Measurements from ENCODE around the gene FAT1.

FAT1 gene

GRCh38 chr4:186701273-186701672, 22.4 kb downstream of the FAT1 start:
- Histone ChIP-seq H3K27me3 (ENCODE audit: control insufficient read depth, low read length) (no peaks in the 10 kb centered on the region), H3K79me2 (ENCODE audit: control insufficient read depth, low read length) (no peaks in the 10 kb centered on the region), H3K9me2 (replicated peaks; ENCODE audit: control insufficient read depth, low read length) (no peaks in the 10 kb centered on the region), H3K4me2 (ENCODE audit: low read length) (no peak overlapping the region), H3K36me3 (ENCODE audit: control insufficient read depth, low read length) (no peaks in the 10 kb centered on the region), H3K27ac (ENCODE audit: low read depth, low read length) (no peak overlapping the region), H4K20me1 (ENCODE audit: control insufficient read depth, insufficient read depth, low read depth, low read length) (no peaks in the 10 kb centered on the region), H3K4me1 (ENCODE audit: control insufficient read depth, low read length) (no peaks in the 10 kb centered on the region), H3K4me3 (ENCODE audit: low read length) (no peak overlapping the region), H3F3A (ENCODE audit: control insufficient read depth, insufficient read depth) (no peaks in the 10 kb centered on the region), H3K9me3 (ENCODE audit: control insufficient read depth, insufficient read depth, low read length) (no peaks in the 10 kb centered on the region)
- TF ChIP-seq CTCF (IDR thresholded peaks at IDR 0.05; ENCODE audit: low read depth, low read length, poor library complexity, severe bottlenecking) (no peak), EZH2phosphoT487 (IDR thresholded peaks at IDR 0.05; ENCODE audit: borderline replicate concordance, low read length) (no peak)

- no peaks in the 10 kb centered on the region for H3K27me3 ChIP-seq (ENCODE audit: control insufficient read depth, low read length)
- no peaks in the 10 kb centered on the region for H3F3A ChIP-seq (ENCODE audit: control insufficient read depth, insufficient read depth)
- H3K27ac ChIP-seq (ENCODE audit: low read depth, low read length) = no peak overlapping the region
- no peak overlapping the region for H3K4me2 ChIP-seq (ENCODE audit: low read length)
- no peak for TF ChIP-seq CTCF (IDR thresholded peaks at IDR 0.05; ENCODE audit: low read depth, low read length, poor library complexity, severe bottlenecking)
- TF ChIP-seq EZH2phosphoT487 (IDR thresholded peaks at IDR 0.05; ENCODE audit: borderline replicate concordance, low read length) = no peak
- no peaks in the 10 kb centered on the region for H3K36me3 ChIP-seq (ENCODE audit: control insufficient read depth, low read length)
- no peaks in the 10 kb centered on the region for H3K9me2 ChIP-seq (replicated peaks; ENCODE audit: control insufficient read depth, low read length)
- H4K20me1 ChIP-seq (ENCODE audit: control insufficient read depth, insufficient read depth, low read depth, low read length) = no peaks in the 10 kb centered on the region
- no peak overlapping the region for H3K4me3 ChIP-seq (ENCODE audit: low read length)
- H3K9me3 ChIP-seq (ENCODE audit: control insufficient read depth, insufficient read depth, low read length) = no peaks in the 10 kb centered on the region
- H3K79me2 ChIP-seq (ENCODE audit: control insufficient read depth, low read length) = no peaks in the 10 kb centered on the region
- H3K4me1 ChIP-seq (ENCODE audit: control insufficient read depth, low read length) = no peaks in the 10 kb centered on the region
Observed at GRCh38 chr4:186700746-186701145, 22.9 kb downstream of the FAT1 start.

- Histone ChIP-seq H3K9me2 (replicated peaks; ENCODE audit: control insufficient read depth, low read length) (no peaks in the 10 kb centered on the region), H3K4me2 (ENCODE audit: low read length) (no peak overlapping the region), H3K9me3 (ENCODE audit: control insufficient read depth, insufficient read depth, low read length) (no peaks in the 10 kb centered on the region), H3K27ac (ENCODE audit: low read depth, low read length) (no peak overlapping the region), H3K4me1 (ENCODE audit: control insufficient read depth, low read length) (no peaks in the 10 kb centered on the region), H3K27me3 (ENCODE audit: control insufficient read depth, low read length) (no peaks in the 10 kb centered on the region), H3K4me3 (ENCODE audit: low read length) (no peak overlapping the region), H3K79me2 (ENCODE audit: control insufficient read depth, low read length) (no peaks in the 10 kb centered on the region), H3K36me3 (ENCODE audit: control insufficient read depth, low read length) (no peaks in the 10 kb centered on the region), H3F3A (ENCODE audit: control insufficient read depth, insufficient read depth) (no peaks in the 10 kb centered on the region), H4K20me1 (ENCODE audit: control insufficient read depth, insufficient read depth, low read depth, low read length) (no peaks in the 10 kb centered on the region)
- TF ChIP-seq EZH2phosphoT487 (IDR thresholded peaks at IDR 0.05; ENCODE audit: borderline replicate concordance, low read length) = no peak
- no peak for TF ChIP-seq CTCF (IDR thresholded peaks at IDR 0.05; ENCODE audit: low read depth, low read length, poor library complexity, severe bottlenecking)
Observed at GRCh38 chr4:186699881-186700397, 23.7 kb downstream of the FAT1 start.

All from DOHH2 (cell line).